Memory B cell (primary cell): ENCODE results near the gene TSPAN8.

Experiments
- ATAC-seq: fragments of 150-1000 bp; cut with Tn5 transposase; 2 replicates; pipeline ENCODE4 v1.10.0; 2021; ENCODE audit warnings: low read depth, mild to moderate bottlenecking, moderate library complexity
- DNase-seq, 2 donors: peaks; one replicate each; pipeline ENCODE4 v3.0.0; 2022; ENCODE audit warnings: low spot score in 2 of 2
- H3K27ac Mint-ChIP-seq: one replicate; pipeline ENCODE4 v1.8.0; 2022; ENCODE audit warnings: mild to moderate bottlenecking, moderate library complexity, mixed read lengths
- H3K27me3 Mint-ChIP-seq: one replicate; pipeline ENCODE4 v1.8.0; 2022; ENCODE audit warnings: mixed read lengths
- H3K36me3 Mint-ChIP-seq: one replicate; pipeline ENCODE4 v1.8.0; 2022; ENCODE audit warnings: mild to moderate bottlenecking, mixed read lengths
- H3K4me1 Mint-ChIP-seq: one replicate; pipeline ENCODE4 v1.8.0; 2022; ENCODE audit warnings: mixed read lengths
- H3K4me3 Mint-ChIP-seq: one replicate; pipeline ENCODE4 v1.8.0; 2022; ENCODE audit warnings: mild to moderate bottlenecking, moderate library complexity, mixed read lengths
- H3K9me3 Mint-ChIP-seq: one replicate; pipeline ENCODE4 v1.8.0; 2022; ENCODE audit warnings: mixed read lengths

Gene TSPAN8

GRCh38 chr12:71157601-71158233 lies at the start of gene TSPAN8:
Gene TSPAN8, minus strand, starts transcription at chr12:71157999. Its CDS starts 321 bp downstream, at chr12:71157678.
- no peaks in the 10 kb centered on the region for H3K4me1 Mint-ChIP-seq
- H3K9me3 Mint-ChIP-seq = peaks cover 3% of the 10 kb centered on the region
- H3K27ac Mint-ChIP-seq = no peak within 1 kb of the TSS
- no peaks in the 10 kb centered on the region for H3K27me3 Mint-ChIP-seq
- ATAC-seq = no peak
- no peak for DNase-seq
- H3K36me3 Mint-ChIP-seq = no peaks in the 10 kb centered on the region
- no peak within 1 kb of the TSS for H3K4me3 Mint-ChIP-seq

DNA sequence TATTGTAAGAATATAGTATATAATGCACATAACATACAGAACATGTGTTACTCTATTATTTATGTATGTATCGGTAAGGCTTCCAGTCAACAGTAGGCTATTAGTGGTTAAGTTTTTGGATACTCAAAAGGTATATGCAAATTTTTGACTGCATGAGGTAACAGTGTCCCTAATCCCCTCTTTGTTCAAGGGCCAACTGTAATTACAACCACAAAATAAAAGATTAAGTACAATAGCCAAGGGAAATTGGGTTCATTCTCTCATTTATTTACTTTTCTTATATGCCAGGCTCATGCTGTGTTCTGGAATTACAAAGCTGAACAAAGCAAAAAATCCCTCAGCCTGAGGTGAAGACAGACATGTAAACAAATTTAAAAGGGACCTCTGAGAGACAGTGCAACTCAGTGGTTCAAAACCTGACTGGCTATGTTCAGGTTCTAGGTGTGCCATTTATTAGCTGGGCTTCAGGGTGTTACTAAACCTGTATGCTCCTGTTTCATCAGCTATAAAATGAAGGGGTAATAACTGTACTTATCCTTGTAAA lies 43.4 kb upstream of the TSPAN8 start:
- peaks cover 7% of the 10 kb centered on the region for H3K9me3 Mint-ChIP-seq
- ATAC-seq (no peak), DNase-seq (no peak)
- H3K4me1 Mint-ChIP-seq = no peaks in the 10 kb centered on the region
- H3K36me3 Mint-ChIP-seq = no peaks in the 10 kb centered on the region
- no peaks in the 10 kb centered on the region for H3K27me3 Mint-ChIP-seq
- no peak overlapping the region for H3K4me3 Mint-ChIP-seq
- no peak overlapping the region for H3K27ac Mint-ChIP-seq

GRCh38 chr12:71200706-71201105 lies 42.9 kb upstream of the TSPAN8 start:
- no peak overlapping the region for H3K4me3 Mint-ChIP-seq
- no peak for DNase-seq
- no peak for ATAC-seq
- no peak overlapping the region for H3K27ac Mint-ChIP-seq
- H3K9me3 Mint-ChIP-seq = peaks cover 7% of the 10 kb centered on the region
- no peaks in the 10 kb centered on the region for H3K4me1 Mint-ChIP-seq
- H3K27me3 Mint-ChIP-seq = no peaks in the 10 kb centered on the region
- no peaks in the 10 kb centered on the region for H3K36me3 Mint-ChIP-seq

- no peak for DNase-seq
- peaks cover 2% of the 10 kb centered on the region for H3K9me3 Mint-ChIP-seq
- no peaks in the 10 kb centered on the region for H3K4me1 Mint-ChIP-seq
- no peak overlapping the region for H3K4me3 Mint-ChIP-seq
- no peaks in the 10 kb centered on the region for H3K36me3 Mint-ChIP-seq
- H3K27ac Mint-ChIP-seq = no peak overlapping the region
- ATAC-seq = no peak
- no peaks in the 10 kb centered on the region for H3K27me3 Mint-ChIP-seq
These were observed 39.7 kb upstream of the TSPAN8 start for GRCh38 chr12:71197460-71197859.

DNA sequence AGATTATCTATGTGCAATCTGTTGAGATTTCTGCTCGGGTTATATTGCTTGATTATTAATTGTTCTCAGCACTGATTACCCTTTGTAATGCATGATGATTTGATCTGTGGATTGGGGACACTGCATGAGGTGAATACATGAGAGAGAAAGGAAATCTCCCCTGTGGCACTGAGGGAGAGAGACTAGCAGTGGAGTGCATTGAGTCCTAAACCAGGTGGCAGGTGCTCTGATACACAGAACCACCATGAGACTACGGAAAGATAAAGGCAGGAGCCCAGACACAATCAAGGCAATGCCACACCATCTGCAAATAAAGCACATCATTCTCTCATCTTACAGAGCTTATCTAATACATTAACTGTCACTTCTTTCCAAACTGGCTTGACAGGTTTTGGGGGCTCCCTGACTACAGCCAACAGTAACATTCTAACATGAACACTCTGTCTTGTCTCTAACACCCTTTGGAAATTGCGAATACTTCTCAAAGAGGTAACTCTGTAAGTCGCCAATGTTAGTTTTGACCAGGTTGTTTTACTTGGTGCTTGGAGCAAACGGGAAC lies 37.6 kb upstream of the TSPAN8 start:
- no peak overlapping the region for H3K4me3 Mint-ChIP-seq
- H3K27ac Mint-ChIP-seq = no peak overlapping the region
- no peaks in the 10 kb centered on the region for H3K9me3 Mint-ChIP-seq
- DNase-seq (no peak), ATAC-seq (no peak)
- no peaks in the 10 kb centered on the region for H3K36me3 Mint-ChIP-seq
- no peaks in the 10 kb centered on the region for H3K4me1 Mint-ChIP-seq
- no peaks in the 10 kb centered on the region for H3K27me3 Mint-ChIP-seq

GRCh38 chr12:71194657-71195056 lies 36.9 kb upstream of the TSPAN8 start:
- Mint-ChIP-seq H3K4me3 (no peak overlapping the region), H3K9me3 (no peaks in the 10 kb centered on the region), H3K27ac (no peak overlapping the region), H3K4me1 (no peaks in the 10 kb centered on the region), H3K36me3 (no peaks in the 10 kb centered on the region), H3K27me3 (no peaks in the 10 kb centered on the region)
- DNase-seq (no peak), ATAC-seq (no peak)

DNA sequence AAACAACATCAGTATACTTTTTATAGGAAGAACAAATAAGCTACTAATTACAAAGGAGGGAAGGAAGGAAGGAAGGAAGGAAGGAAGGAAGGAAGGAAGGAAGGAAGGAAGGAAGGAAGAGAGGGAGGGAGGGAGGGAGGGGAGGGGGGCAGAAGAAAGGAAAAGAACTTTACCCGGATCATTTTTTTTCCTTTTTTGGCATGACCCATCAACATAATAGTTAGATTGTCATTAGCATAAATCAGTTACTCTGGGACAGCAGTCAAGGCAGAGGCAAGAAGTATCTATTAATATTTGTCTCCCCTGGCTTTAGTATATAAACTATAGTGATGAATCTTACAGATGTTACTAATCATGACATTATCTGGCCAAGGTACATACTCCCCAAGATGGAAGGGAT lies 35.2 kb upstream of the TSPAN8 start:
- H3K27ac Mint-ChIP-seq = no peak overlapping the region
- peaks cover 2% of the 10 kb centered on the region for H3K9me3 Mint-ChIP-seq
- DNase-seq (no peak), ATAC-seq (no peak)
- no peaks in the 10 kb centered on the region for H3K36me3 Mint-ChIP-seq
- no peak overlapping the region for H3K4me3 Mint-ChIP-seq
- H3K27me3 Mint-ChIP-seq = no peaks in the 10 kb centered on the region
- no peaks in the 10 kb centered on the region for H3K4me1 Mint-ChIP-seq

- Mint-ChIP-seq H3K9me3 (peaks cover 3% of the 10 kb centered on the region), H3K27ac (no peak overlapping the region), H3K27me3 (no peaks in the 10 kb centered on the region), H3K4me1 (no peaks in the 10 kb centered on the region), H3K36me3 (no peaks in the 10 kb centered on the region), H3K4me3 (no peak overlapping the region)
- ATAC-seq = no peak
- no peak for DNase-seq
These were observed 33.9 kb upstream of the TSPAN8 start for GRCh38 chr12:71191509-71192196.

GRCh38 chr12:71190822-71191221 lies 33.0 kb upstream of the TSPAN8 start:
- Mint-ChIP-seq H3K27ac (no peak overlapping the region), H3K4me3 (no peak overlapping the region), H3K9me3 (peaks cover 3% of the 10 kb centered on the region), H3K4me1 (no peaks in the 10 kb centered on the region), H3K27me3 (no peaks in the 10 kb centered on the region), H3K36me3 (no peaks in the 10 kb centered on the region)
- DNase-seq (no peak), ATAC-seq (no peak)

DNA sequence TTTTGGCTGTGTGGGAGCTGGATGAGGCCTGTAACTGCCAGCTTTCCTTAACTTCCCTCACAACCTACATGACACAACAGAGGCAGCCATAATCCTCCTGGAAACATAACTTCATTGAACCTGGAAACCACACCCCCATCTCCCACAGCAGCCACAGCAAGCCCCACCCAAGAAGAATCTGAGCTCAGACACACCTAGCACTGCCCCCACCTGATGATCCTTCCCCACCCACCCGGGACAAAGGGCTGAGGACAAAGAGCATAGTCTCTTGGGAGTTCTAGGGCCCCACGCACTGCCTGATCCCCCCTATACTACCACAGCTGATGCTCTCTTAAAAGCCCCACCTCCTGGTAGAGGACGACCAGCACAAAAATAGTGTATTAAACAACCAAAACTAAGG lies 29.6 kb upstream of the TSPAN8 start:
- H3K4me1 Mint-ChIP-seq = no peaks in the 10 kb centered on the region
- no peak overlapping the region for H3K4me3 Mint-ChIP-seq
- no peak for DNase-seq
- H3K36me3 Mint-ChIP-seq = no peaks in the 10 kb centered on the region
- H3K27me3 Mint-ChIP-seq = no peaks in the 10 kb centered on the region
- peaks cover 3% of the 10 kb centered on the region for H3K9me3 Mint-ChIP-seq
- H3K27ac Mint-ChIP-seq = no peak overlapping the region
- ATAC-seq = no peak

GRCh38 chr12:71186571-71187288 lies 28.9 kb upstream of the TSPAN8 start:
- peaks cover 3% of the 10 kb centered on the region for H3K9me3 Mint-ChIP-seq
- no peak overlapping the region for H3K27ac Mint-ChIP-seq
- H3K27me3 Mint-ChIP-seq = no peaks in the 10 kb centered on the region
- H3K4me3 Mint-ChIP-seq = no peak overlapping the region
- no peak for DNase-seq
- H3K4me1 Mint-ChIP-seq = no peaks in the 10 kb centered on the region
- no peaks in the 10 kb centered on the region for H3K36me3 Mint-ChIP-seq
- no peak for ATAC-seq

GRCh38 chr12:71183846-71184245 lies 26.0 kb upstream of the TSPAN8 start:
- Mint-ChIP-seq H3K4me1 (no peaks in the 10 kb centered on the region), H3K9me3 (peaks cover 9% of the 10 kb centered on the region), H3K27ac (no peak overlapping the region), H3K27me3 (no peaks in the 10 kb centered on the region), H3K4me3 (no peak overlapping the region), H3K36me3 (no peaks in the 10 kb centered on the region)
- ATAC-seq (no peak), DNase-seq (no peak)

GRCh38 chr12:71183018-71183417 lies 25.2 kb upstream of the TSPAN8 start:
- Mint-ChIP-seq H3K27me3 (no peaks in the 10 kb centered on the region), H3K4me3 (no peak overlapping the region), H3K27ac (no peak overlapping the region), H3K4me1 (no peaks in the 10 kb centered on the region), H3K36me3 (no peaks in the 10 kb centered on the region), H3K9me3 (peaks cover 7% of the 10 kb centered on the region)
- no peak for ATAC-seq
- DNase-seq = no peak

GRCh38 chr12:71178162-71178561 lies 20.4 kb upstream of the TSPAN8 start:
- DNase-seq (no peak), ATAC-seq (no peak)
- Mint-ChIP-seq H3K9me3 (peaks cover 6% of the 10 kb centered on the region), H3K27ac (no peak overlapping the region), H3K4me3 (no peak overlapping the region), H3K36me3 (no peaks in the 10 kb centered on the region), H3K4me1 (no peaks in the 10 kb centered on the region), H3K27me3 (peaks cover 3% of the 10 kb centered on the region)
